H1 (cell line): ENCODE measurements around the gene MBD3L2B. TPM values are rescaled to one million over a fixed set of nuclear protein-coding genes. Genes with fewer than 3 reads are reported as not detected.

ENCODE experiments used
- BACH1 ChIP-seq: IDR thresholded peaks from 2 replicates; pipeline ENCODE4 v1.6.1; 2012; ENCODE audit warnings: low read length, improper control_type of control experiment
- CHD2 ChIP-seq: IDR thresholded peaks from 2 replicates; pipeline ENCODE4 v1.6.1; 2012; ENCODE audit warnings: low read length, improper control_type of control experiment
- CHD7 ChIP-seq: fragments of 300-600 bp; sonication (generic); IDR thresholded peaks from 2 replicates; pipeline ENCODE4 v1.7.1; 2012; ENCODE audit warnings: low read length, moderate library complexity, mild to moderate bottlenecking, inconsistent platforms; ENCODE audit not compliant: insufficient replicate concordance
- EZH2 ChIP-seq: fragments of 200-600 bp; sonication (generic); IDR thresholded peaks from 2 replicates; pipeline ENCODE4 v1.7.1; 2012; ENCODE audit warnings: low read depth, mild to moderate bottlenecking, moderate library complexity, low read length, inconsistent platforms; ENCODE audit not compliant: severe bottlenecking
- GABPA ChIP-seq: IDR thresholded peaks from 2 replicates; pipeline ENCODE4 v1.6.1; 2011; ENCODE audit warnings: mild to moderate bottlenecking, low read length, moderate library complexity, borderline replicate concordance; ENCODE audit not compliant: insufficient read depth
- KDM1A ChIP-seq: fragments of 200-600, 300-600 bp; sonication (generic); IDR thresholded peaks from 2 replicates; pipeline ENCODE4 v1.7.1; 2016; ENCODE audit warnings: mild to moderate bottlenecking, low read length, borderline replicate concordance
- NRF1 ChIP-seq: IDR thresholded peaks from 2 replicates; pipeline ENCODE4 v1.6.1; 2011; ENCODE audit warnings: mild to moderate bottlenecking, low read depth, low read length, improper control_type of control experiment
- RNF2 ChIP-seq: fragments of 200-900, 300-1000 bp; sonication (generic); IDR thresholded peaks from 2 replicates; pipeline ENCODE4 v1.7.1; 2016; ENCODE audit warnings: borderline replicate concordance, low read depth, mild to moderate bottlenecking, antibody characterized with exemption, low read length; ENCODE audit not compliant: poor library complexity, severe bottlenecking; ENCODE audit errors: missing control alignments
- SP1 ChIP-seq: IDR thresholded peaks from 2 replicates; pipeline ENCODE4 v1.6.1; 2011; ENCODE audit warnings: low read depth, low read length
- polyA plus RNA-seq, 7 experiments: library from polyadenylated mRNA; depleted of rRNA in 3 of 7; stranded (reverse) in 5 of 7; unstranded in 2 of 7; fragments of >200 nt in 5 of 7; fragments of 200-250 nt in 2 of 7; gene quantifications; 1 replicate in 5 of 7; 2 replicates in 1 of 7; 4 replicates in 1 of 7; pipeline versions ENCODE4 v1.2.1 to v1.2.3, GENCODE V29; 2011 to 2013; ENCODE audit warnings: missing spikeins in 2 of 7, mixed read lengths in 2 of 7
- total RNA-seq: library from RNA; stranded (reverse); fragmentation: NEBNext Ultra II Directional; extraction: Animal tissue kit (Norgen Biotek cat#: 25700); gene quantifications from 2 replicates; pipeline ENCODE4 v1.2.1, GENCODE V29; 2021

The MBD3L2B gene
- total and polyA plus RNA-seq, 2 of the 8 experiments (the other 6 are each of a cell fraction or from before 2014, with no cell fraction given), result not detected

- TF ChIP-seq CHD7 (no peak), EZH2 (no peak), KDM1A (no peak), GABPA (peak; percentile 93), BACH1 (no peak), RNF2 (no peak), CHD2 (no peak), SP1 (no peak; the same call in 1 of the 2 replicates), NRF1 (no peak)
Observed at GRCh38 chr19:7069042-7069903, 48.0 kb upstream of the MBD3L2B start, which contains the start of gene ZNF557 (continued).
